Fibroblast of skin of right biceps (primary cell): Measurements from ENCODE around the gene VSIG10.
"Not testable (repeated sequence)": the region's sequence is repeated elsewhere in the genome, so short reads cannot be mapped to it uniquely, and the experiment has no call there.

Experiments
- DNase-seq: peaks from one replicate; pipeline ENCODE4 v3.0.0-alpha.2; 2013

Gene VSIG10

GRCh38 chr12:118029166-118029565 is 74.6 kb downstream of the VSIG10 start:
- DNase-seq = no peak

GRCh38 chr12:118025168-118025567 is 78.6 kb downstream of the VSIG10 start:
- DNase-seq = no peak

GRCh38 chr12:118023301-118023860 is 80.4 kb downstream of the VSIG10 start:
- no peak for DNase-seq

GRCh38 chr12:118022728-118023109 is 81.1 kb downstream of the VSIG10 start:
- DNase-seq = no peak

- not testable (repeated sequence) for DNase-seq
Measured at GRCh38 chr12:118022097-118022727, 81.6 kb downstream of the VSIG10 start.

- no peak for DNase-seq
Measured at GRCh38 chr12:118020036-118020435, 83.8 kb downstream of the VSIG10 start.

GRCh38 chr12:118017926-118018325 is 85.9 kb downstream of the VSIG10 start:
- DNase-seq = no peak

GRCh38 chr12:118016424-118017264 is 87.2 kb downstream of the VSIG10 start, which contains the start of gene RFC5:
RFC5 (plus strand) TSS chr12:118016703; CDS start chr12:118016828, 125 bp downstream.
- peak; percentile 96 for DNase-seq

GRCh38 chr12:118015944-118016343 is 87.9 kb downstream of the VSIG10 start:
- no peak for DNase-seq

GRCh38 chr12:118015306-118015705 is 88.5 kb downstream of the VSIG10 start:
- DNase-seq = no peak
